ENCODE measurements around the gene ADGRG1.
A peak's percentile ranks its signal among the peaks of the same experiment; 100 is the strongest.

ADGRG1 gene

GRCh38 chr16:57604177-57604576 is 24.3 kb upstream of the ADGRG1 start:
- DNase-seq (ENCODE audit: extremely low read depth in 1 of 2, low read depth in 1 of 2) = no peak

DNA sequence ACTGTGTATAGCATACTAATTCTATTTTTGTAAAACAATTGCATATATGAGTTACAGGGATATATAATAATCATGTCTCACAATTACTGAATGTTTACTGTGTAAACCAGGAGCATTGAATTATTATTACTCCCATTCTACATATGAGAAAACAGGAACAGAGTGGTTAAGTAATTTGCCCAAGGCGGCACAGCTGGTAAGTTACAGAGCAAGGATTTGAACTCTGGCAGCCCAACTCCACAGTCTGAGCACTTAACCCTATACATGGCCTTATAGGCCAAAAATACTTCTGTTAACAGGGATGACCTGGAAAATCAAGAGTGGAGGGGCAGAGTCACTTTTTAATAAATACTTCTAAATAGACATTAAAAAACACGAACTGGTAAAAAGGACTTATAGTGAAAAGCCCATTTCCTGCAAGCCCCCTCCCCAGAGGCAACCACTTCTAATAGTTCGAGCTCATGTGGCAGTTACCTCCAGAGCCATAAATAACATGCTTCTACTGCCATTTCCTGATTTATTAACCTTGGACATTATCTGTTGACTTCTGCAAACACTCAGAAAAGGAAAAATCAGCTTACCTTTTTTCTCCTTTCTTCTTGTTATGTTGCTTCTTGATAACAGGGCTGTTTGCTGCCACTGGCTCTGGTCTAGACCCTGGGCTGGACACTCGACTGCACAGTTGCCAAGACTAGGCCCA is 22.1 kb upstream of the ADGRG1 start:
- no peak for DNase-seq (ENCODE audit: extremely low read depth in 1 of 2, low read depth in 1 of 2)

- no peak for DNase-seq (ENCODE audit: extremely low read depth in 1 of 2, low read depth in 1 of 2)
Measured at GRCh38 chr16:57606847-57607501, 21.5 kb upstream of the ADGRG1 start.

GRCh38 chr16:57607676-57608461 is 20.6 kb upstream of the ADGRG1 start:
- DNase-seq (ENCODE audit: extremely low read depth in 1 of 2, low read depth in 1 of 2) = no peak

- no peak for DNase-seq (ENCODE audit: extremely low read depth in 1 of 2, low read depth in 1 of 2)
Measured at GRCh38 chr16:57608462-57609113, 19.8 kb upstream of the ADGRG1 start.

- peak; percentile 66 to 85 for DNase-seq (ENCODE audit: extremely low read depth in 1 of 2, low read depth in 1 of 2)
Measured at GRCh38 chr16:57609541-57610401, 18.7 kb upstream of the ADGRG1 start.

DNA sequence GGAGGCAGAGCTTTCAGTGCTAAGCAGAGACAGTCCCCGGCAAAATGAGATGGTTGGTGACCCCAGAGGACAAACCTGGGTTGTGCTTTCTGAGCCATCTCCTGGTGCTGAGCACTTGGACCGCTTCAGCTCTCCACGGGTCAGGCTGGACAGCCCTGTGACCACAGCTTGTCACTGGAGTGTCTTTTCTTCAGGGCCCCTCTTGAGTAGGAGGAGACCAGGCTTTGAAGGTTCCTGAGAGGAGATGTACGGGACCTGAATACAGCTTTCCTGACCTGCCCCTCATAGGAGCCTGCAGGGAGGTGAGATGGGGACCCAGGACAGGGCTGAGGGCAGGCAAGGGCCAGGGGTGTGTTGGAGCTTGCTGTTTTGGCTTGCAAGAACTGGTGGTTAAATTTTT is 17.8 kb upstream of the ADGRG1 start:
- DNase-seq (ENCODE audit: extremely low read depth in 1 of 2, low read depth in 1 of 2) = no peak

DNA sequence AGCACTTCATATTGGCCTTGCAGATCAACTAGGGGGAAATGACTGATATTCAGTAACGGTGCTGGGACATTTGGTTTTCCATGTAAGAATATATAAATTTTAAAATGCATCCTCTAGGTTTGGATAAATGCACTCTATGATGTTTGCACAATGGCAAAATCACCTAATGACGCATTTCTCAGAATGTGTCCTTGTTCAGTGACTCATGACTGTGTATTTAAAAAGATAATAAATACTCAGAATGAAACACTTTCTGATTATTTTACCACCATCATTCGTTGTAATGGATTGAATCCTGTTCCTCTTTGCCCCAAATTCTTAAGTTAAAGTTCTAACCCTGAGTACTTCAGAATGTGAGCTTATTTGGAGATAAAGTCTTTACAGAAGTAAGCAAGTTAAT is 17.2 kb upstream of the ADGRG1 start:
- no peak for DNase-seq (ENCODE audit: extremely low read depth in 1 of 2, low read depth in 1 of 2)

GRCh38 chr16:57611706-57612105 is 16.7 kb upstream of the ADGRG1 start:
- no peak for DNase-seq (ENCODE audit: extremely low read depth in 1 of 2, low read depth in 1 of 2)

GRCh38 chr16:57612494-57612893 is 15.9 kb upstream of the ADGRG1 start:
- DNase-seq (ENCODE audit: extremely low read depth in 1 of 2, low read depth in 1 of 2) = no peak

- DNase-seq (ENCODE audit: extremely low read depth in 1 of 2, low read depth in 1 of 2) = no peak
Measured at GRCh38 chr16:57613514-57613913, 14.9 kb upstream of the ADGRG1 start.

- peak in 1 of 2 donors; percentile 71 for DNase-seq (ENCODE audit: extremely low read depth in 1 of 2, low read depth in 1 of 2)
Measured at GRCh38 chr16:57614536-57614935, 13.9 kb upstream of the ADGRG1 start.

- no peak for DNase-seq (ENCODE audit: extremely low read depth in 1 of 2, low read depth in 1 of 2)
Measured at GRCh38 chr16:57614944-57615343, 13.5 kb upstream of the ADGRG1 start.

DNA sequence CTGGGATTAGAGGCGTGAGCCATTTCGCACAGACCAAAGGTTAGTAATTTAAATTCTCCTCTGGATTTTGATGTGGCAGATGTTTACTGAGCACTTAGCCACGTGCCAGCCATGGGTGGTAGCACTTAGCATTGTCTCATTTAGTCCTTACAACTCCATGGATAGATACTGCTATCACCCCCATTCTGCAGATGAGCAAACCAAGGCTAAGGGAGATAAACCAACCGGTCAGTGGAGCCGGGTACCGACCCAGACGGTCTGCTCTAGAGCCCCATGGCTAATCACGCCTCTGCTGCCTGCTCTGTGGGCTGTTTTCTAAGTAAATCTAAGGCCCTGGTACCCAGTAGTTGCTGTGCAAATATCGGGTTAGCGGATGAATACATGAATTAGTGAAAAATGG is 12.6 kb upstream of the ADGRG1 start:
- DNase-seq (ENCODE audit: extremely low read depth in 1 of 2, low read depth in 1 of 2) = no peak

DNA sequence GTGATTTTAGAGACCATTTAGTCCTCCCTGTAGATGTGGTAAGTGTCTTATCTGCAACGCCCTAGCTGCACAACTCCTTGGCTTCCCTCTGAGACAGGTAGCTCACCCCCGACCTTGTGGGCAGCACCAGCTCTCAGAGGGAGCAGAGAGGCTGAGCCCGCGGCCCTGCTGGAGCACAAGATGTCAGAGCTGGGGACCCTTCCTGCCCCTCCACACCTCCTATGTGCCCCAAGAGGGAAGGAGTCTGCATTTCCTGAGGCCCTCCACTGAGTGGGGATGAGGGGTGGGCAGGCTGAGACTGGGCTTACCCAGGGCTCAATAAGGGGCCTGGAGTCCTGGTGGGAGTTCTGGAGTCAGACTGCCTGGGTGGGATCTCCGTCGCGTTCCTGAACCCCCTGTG is 12.2 kb upstream of the ADGRG1 start:
- DNase-seq (ENCODE audit: extremely low read depth in 1 of 2, low read depth in 1 of 2) = no peak

DNA sequence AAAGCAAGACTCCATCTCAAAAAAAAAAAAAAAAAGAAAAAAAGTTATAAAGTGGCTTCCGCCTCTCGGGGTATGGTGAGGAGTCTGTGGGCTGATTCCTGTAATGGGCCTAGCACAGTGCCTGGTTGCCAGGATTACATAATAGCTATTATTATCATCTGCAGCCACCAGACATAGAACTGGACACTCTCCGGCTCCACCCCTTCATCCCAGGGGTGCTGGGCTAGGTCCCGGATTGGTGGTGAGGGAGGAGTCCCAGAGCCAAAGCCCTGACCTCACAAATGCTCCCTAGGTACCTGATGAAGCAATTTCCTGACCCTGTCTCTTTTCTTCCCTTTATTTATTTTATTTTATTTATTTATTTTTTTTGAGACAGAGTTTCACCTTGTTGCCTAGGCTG is 11.6 kb upstream of the ADGRG1 start:
- no peak for DNase-seq (ENCODE audit: extremely low read depth in 1 of 2, low read depth in 1 of 2)

- DNase-seq (ENCODE audit: extremely low read depth in 1 of 2, low read depth in 1 of 2) = no peak
Measured at GRCh38 chr16:57617604-57618111, 10.8 kb upstream of the ADGRG1 start.

- DNase-seq (ENCODE audit: extremely low read depth in 1 of 2, low read depth in 1 of 2) = no peak
Measured at GRCh38 chr16:57618296-57619132, 9.9 kb upstream of the ADGRG1 start.

DNA sequence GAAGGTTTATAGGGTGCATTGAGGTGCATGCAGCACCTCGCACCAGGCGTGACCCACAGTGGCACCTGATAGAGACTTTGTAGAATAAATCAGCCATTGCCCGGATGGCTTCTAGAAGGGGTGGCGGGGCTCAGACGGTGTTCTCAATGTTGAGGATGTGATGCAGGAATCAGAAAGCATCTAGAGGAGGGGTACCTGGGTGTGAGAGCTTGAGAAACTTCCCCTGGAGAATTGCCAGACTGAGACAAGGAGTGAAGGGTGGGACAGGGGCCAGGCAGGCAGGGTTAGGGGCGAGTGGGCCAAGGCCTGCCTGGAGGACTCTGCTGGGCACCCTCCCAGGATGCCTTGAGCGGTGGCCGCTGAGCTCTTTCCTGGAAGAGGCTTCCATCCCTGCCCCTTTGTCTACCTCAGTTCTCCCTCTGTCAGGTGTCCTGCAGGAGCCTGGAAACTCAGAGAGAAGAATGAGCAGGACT is 9.3 kb upstream of the ADGRG1 start:
- DNase-seq (ENCODE audit: extremely low read depth in 1 of 2, low read depth in 1 of 2) = no peak
